ENCODE results near the gene GOLGB1. TPM values are rescaled to one million over a fixed set of nuclear protein-coding genes. Genes with fewer than 3 reads are reported as not detected.
"Not testable (repeated sequence)": the region's sequence is repeated elsewhere in the genome, so short reads cannot be mapped to it uniquely, and the experiment has no call there.

Gene GOLGB1
- 10 to 100 TPM; 30.6 to 31.2 TPM for total RNA-seq

GRCh38 chr3:121749276-121750086, at the start of gene GOLGB1:
Gene GOLGB1, minus strand, starts transcription at chr3:121749741. Its CDS starts 18,770 bp downstream, at chr3:121730971.
- peak; percentile 95 for ATAC-seq
- Mint-ChIP-seq H3K27me3 (peaks cover 10% of the 10 kb centered on the region), H3K36me3 (no peaks in the 10 kb centered on the region), H3K9me3 (ENCODE audit: low read depth) (no peaks in the 10 kb centered on the region), H3K27ac (no peak within 1 kb of the TSS), H3K4me3 (no peak within 1 kb of the TSS), H3K4me1 (peaks cover 8% of the 10 kb centered on the region)
- CTCF ChIA-PET: interaction anchor here (2.2 kb wide), 1 partner anchor 89 kb away, joined by 5 read pairs; the partner anchor contains the start of gene HCLS1
- DNase-seq: peak; percentile 98

GRCh38 chr3:121796970-121797369, 47.4 kb upstream of the GOLGB1 start:
- CTCF ChIA-PET: interaction anchor here (0.6 kb wide), 1 partner anchor 272 kb away, joined by 3 read pairs; no protein-coding TSS in a partner anchor
- no peak overlapping the region for H3K27ac Mint-ChIP-seq
- H3K4me1 Mint-ChIP-seq: peaks cover 3% of the 10 kb centered on the region

GRCh38 chr3:121794264-121794983, 44.9 kb upstream of the GOLGB1 start:
- H3K4me3 Mint-ChIP-seq: no peak overlapping the region
- H3K36me3 Mint-ChIP-seq: peaks cover 34% of the 10 kb centered on the region
- no peaks in the 10 kb centered on the region for H3K27me3 Mint-ChIP-seq
- no peak overlapping the region for H3K27ac Mint-ChIP-seq
- CTCF ChIA-PET: no interaction called here
- ATAC-seq (no peak), DNase-seq (no peak)
- no peaks in the 10 kb centered on the region for H3K9me3 Mint-ChIP-seq (ENCODE audit: low read depth)
- H3K4me1 Mint-ChIP-seq: peaks cover 1% of the 10 kb centered on the region

More at GRCh38 chr3:121796970-121797369, 47.4 kb upstream of the GOLGB1 start:
- H3K4me3 Mint-ChIP-seq: no peak overlapping the region
- H3K36me3 Mint-ChIP-seq: peaks cover 34% of the 10 kb centered on the region
- ATAC-seq: no peak
- H3K9me3 Mint-ChIP-seq (ENCODE audit: low read depth): no peaks in the 10 kb centered on the region
- DNase-seq: no peak
- no peaks in the 10 kb centered on the region for H3K27me3 Mint-ChIP-seq

GRCh38 chr3:121793078-121793477, 43.5 kb upstream of the GOLGB1 start:
- peaks cover 1% of the 10 kb centered on the region for H3K4me1 Mint-ChIP-seq
- no peak overlapping the region for H3K27ac Mint-ChIP-seq
- peaks cover 45% of the 10 kb centered on the region for H3K36me3 Mint-ChIP-seq
- DNase-seq: no peak
- CTCF ChIA-PET: no interaction called here
- H3K4me3 Mint-ChIP-seq: no peak overlapping the region
- no peaks in the 10 kb centered on the region for H3K27me3 Mint-ChIP-seq
- no peak for ATAC-seq
- no peaks in the 10 kb centered on the region for H3K9me3 Mint-ChIP-seq (ENCODE audit: low read depth)

- no peak for ATAC-seq
- no peaks in the 10 kb centered on the region for H3K4me1 Mint-ChIP-seq
Observed at GRCh38 chr3:121786485-121786884, 36.9 kb upstream of the GOLGB1 start.

GRCh38 chr3:121782784-121783183, 33.2 kb upstream of the GOLGB1 start:
- H3K27me3 Mint-ChIP-seq; CTCF ChIA-PET; H3K27ac Mint-ChIP-seq; H3K4me1 Mint-ChIP-seq; DNase-seq; ATAC-seq; H3K4me3 Mint-ChIP-seq; H3K9me3 Mint-ChIP-seq (ENCODE audit: low read depth): not testable (repeated sequence)
- H3K36me3 Mint-ChIP-seq: peaks cover 60% of the 10 kb centered on the region

More at GRCh38 chr3:121786485-121786884, 36.9 kb upstream of the GOLGB1 start:
- no peak for DNase-seq
- peaks cover 52% of the 10 kb centered on the region for H3K36me3 Mint-ChIP-seq
- no peaks in the 10 kb centered on the region for H3K27me3 Mint-ChIP-seq
- H3K27ac Mint-ChIP-seq: no peak overlapping the region
- CTCF ChIA-PET: interaction anchor here (1.3 kb wide), 1 partner anchor 20 kb away, joined by 3 read pairs; no protein-coding TSS in a partner anchor
- no peaks in the 10 kb centered on the region for H3K9me3 Mint-ChIP-seq (ENCODE audit: low read depth)
- H3K4me3 Mint-ChIP-seq: no peak overlapping the region

GRCh38 chr3:121781611-121782010, 32.1 kb upstream of the GOLGB1 start:
- no peaks in the 10 kb centered on the region for H3K4me1 Mint-ChIP-seq
- CTCF ChIA-PET: no interaction called here
- no peak overlapping the region for H3K27ac Mint-ChIP-seq
- ATAC-seq: no peak
- H3K36me3 Mint-ChIP-seq: peaks cover 64% of the 10 kb centered on the region
- H3K9me3 Mint-ChIP-seq (ENCODE audit: low read depth): no peaks in the 10 kb centered on the region
- no peaks in the 10 kb centered on the region for H3K27me3 Mint-ChIP-seq
- DNase-seq: no peak
- no peak overlapping the region for H3K4me3 Mint-ChIP-seq

- not testable (repeated sequence) for DNase-seq; H3K4me3 Mint-ChIP-seq; H3K4me1 Mint-ChIP-seq; H3K27ac Mint-ChIP-seq; ATAC-seq; H3K9me3 Mint-ChIP-seq (ENCODE audit: low read depth); H3K27me3 Mint-ChIP-seq
- H3K36me3 Mint-ChIP-seq: peaks cover 75% of the 10 kb centered on the region
- CTCF ChIA-PET: interaction anchor here (0.5 kb wide), 1 partner anchor 151 kb away, joined by 3 read pairs; no protein-coding TSS in a partner anchor
Observed at GRCh38 chr3:121775095-121775494, 25.6 kb upstream of the GOLGB1 start.

- Mint-ChIP-seq H3K4me1 (no peaks in the 10 kb centered on the region), H3K4me3 (no peak overlapping the region), H3K27me3 (no peaks in the 10 kb centered on the region), H3K9me3 (ENCODE audit: low read depth) (no peaks in the 10 kb centered on the region), H3K27ac (no peak overlapping the region), H3K36me3 (peaks cover 43% of the 10 kb centered on the region)
- CTCF ChIA-PET: no interaction called here
- DNase-seq (no peak), ATAC-seq (no peak)
Observed at GRCh38 chr3:121769246-121769645, 19.7 kb upstream of the GOLGB1 start.

GRCh38 chr3:121768452-121768851, 18.9 kb upstream of the GOLGB1 start:
- Mint-ChIP-seq H3K4me3 (no peak overlapping the region), H3K4me1 (no peaks in the 10 kb centered on the region), H3K27ac (no peak overlapping the region), H3K36me3 (peaks cover 35% of the 10 kb centered on the region), H3K9me3 (ENCODE audit: low read depth) (no peaks in the 10 kb centered on the region), H3K27me3 (no peaks in the 10 kb centered on the region)
- no peak for DNase-seq
- CTCF ChIA-PET: no interaction called here
- no peak for ATAC-seq

- CTCF ChIA-PET: no interaction called here
- H3K27ac Mint-ChIP-seq: no peak overlapping the region
- no peaks in the 10 kb centered on the region for H3K36me3 Mint-ChIP-seq
- no peaks in the 10 kb centered on the region for H3K9me3 Mint-ChIP-seq (ENCODE audit: low read depth)
- H3K27me3 Mint-ChIP-seq: peaks cover 8% of the 10 kb centered on the region
- DNase-seq: no peak
- no peaks in the 10 kb centered on the region for H3K4me1 Mint-ChIP-seq
- no peak overlapping the region for H3K4me3 Mint-ChIP-seq
- no peak for ATAC-seq
Observed at GRCh38 chr3:121759541-121760202, 10.1 kb upstream of the GOLGB1 start.

- no peaks in the 10 kb centered on the region for H3K36me3 Mint-ChIP-seq
- no peaks in the 10 kb centered on the region for H3K9me3 Mint-ChIP-seq (ENCODE audit: low read depth)
- no peaks in the 10 kb centered on the region for H3K4me1 Mint-ChIP-seq
- no peak overlapping the region for H3K4me3 Mint-ChIP-seq
- DNase-seq: no peak
- H3K27ac Mint-ChIP-seq: no peak overlapping the region
- peaks cover 9% of the 10 kb centered on the region for H3K27me3 Mint-ChIP-seq
- ATAC-seq: no peak
- CTCF ChIA-PET: no interaction called here
Observed at GRCh38 chr3:121758727-121759450, 9.3 kb upstream of the GOLGB1 start.

Data from activated CD8-positive, alpha-beta memory T cell treated with anti-CD3 and anti-CD28 coated beads, Interleukin-2, amount 10 ng/mL, durations not matched to agents 7 days and 5 days (primary cell).